Subcutaneous abdominal adipose tissue (tissue), 5 donors: ENCODE results near the gene NACA.

Experiments
- H3K27ac ChIP-seq: one replicate; pipeline ENCODE4 v1.7.0; 2013; ENCODE audit warnings: low read depth, mild to moderate bottlenecking, inconsistent platforms, low read length, moderate library complexity
- H3K27me3 ChIP-seq, 5 donors: one replicate each; pipeline ENCODE4 v1.7.0; 2013; ENCODE audit warnings: low read length in 5 of 5, inconsistent platforms in 1 of 5; ENCODE audit not compliant: control insufficient read depth in 5 of 5, insufficient read depth in 4 of 5
- H3K36me3 ChIP-seq, 5 donors: one replicate each; pipeline ENCODE4 v1.7.0; 2013; ENCODE audit warnings: low read length in 5 of 5; ENCODE audit not compliant: control insufficient read depth in 5 of 5, insufficient read depth in 5 of 5
- H3K4me1 ChIP-seq, 5 donors: one replicate each; pipeline ENCODE4 v1.7.0; 2013; ENCODE audit warnings: low read length in 5 of 5, mild to moderate bottlenecking in 3 of 5, moderate library complexity in 1 of 5; ENCODE audit not compliant: control insufficient read depth in 5 of 5, insufficient read depth in 5 of 5
- H3K4me3 ChIP-seq, 5 donors: one replicate each; pipeline ENCODE4 v1.7.0; 2013; ENCODE audit warnings: low read length in 5 of 5, low read depth in 1 of 5
- H3K9ac ChIP-seq, 5 donors: one replicate each; pipeline ENCODE4 v1.7.0; 2013; ENCODE audit warnings: low read length in 5 of 5, mild to moderate bottlenecking in 4 of 5, moderate library complexity in 3 of 5
- H3K9me3 ChIP-seq, 5 donors: one replicate each; pipeline ENCODE4 v1.7.0; 2013; ENCODE audit warnings: low read length in 5 of 5; ENCODE audit not compliant: control insufficient read depth in 5 of 5
- donor health status: healthy.
- donor health status: healthy.
- donor health status: healthy.
- donor health status: healthy.
- donor health status: healthy.

The NACA gene

GRCh38 chr12:56699020-56699661 lies 26.0 kb downstream of the NACA start:
- Histone ChIP-seq H3K4me1 (no peaks in the 10 kb centered on the region), H3K9ac (no peak overlapping the region), H3K4me3 (no peak overlapping the region), H3K9me3 (no peaks in the 10 kb centered on the region), H3K27me3 (no peaks in the 10 kb centered on the region), H3K36me3 (no peaks in the 10 kb centered on the region), H3K27ac (no peak overlapping the region)

DNA sequence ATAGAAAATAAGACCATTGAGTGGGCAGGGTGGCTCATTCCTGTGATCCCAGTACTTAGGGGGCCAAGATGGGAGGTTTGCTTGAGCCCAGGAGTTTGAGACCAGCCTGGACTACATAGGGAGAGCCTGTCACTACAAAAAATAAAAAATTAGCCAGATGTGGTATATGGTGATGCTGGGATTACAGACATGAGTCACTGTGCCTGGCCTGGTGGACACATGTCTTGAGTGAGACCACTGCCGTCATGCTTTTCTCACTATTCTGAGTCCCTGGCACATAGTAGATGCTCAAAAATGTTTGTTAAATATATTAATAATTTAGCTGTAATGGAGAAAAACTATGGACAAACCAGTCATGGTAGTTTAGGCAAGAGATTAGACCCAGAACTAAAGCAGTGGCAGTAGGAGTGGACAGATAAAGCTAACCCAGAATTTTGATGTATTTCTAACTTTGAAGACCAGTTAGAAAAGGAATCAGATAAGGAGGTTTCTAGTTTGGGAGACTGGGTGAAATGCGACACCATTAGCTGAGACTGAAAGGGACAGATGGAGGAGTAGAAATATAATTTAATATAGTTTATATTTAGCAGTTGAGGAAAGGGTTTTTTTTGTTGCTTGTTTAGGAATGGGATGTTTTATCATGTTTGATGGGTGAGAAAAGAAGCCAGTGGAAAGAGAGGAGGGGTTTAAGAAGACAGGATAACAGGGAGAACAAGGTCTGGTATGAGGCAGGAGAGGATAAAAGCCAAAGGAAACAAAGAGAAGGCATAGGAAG lies 29.6 kb downstream of the NACA start:
- Histone ChIP-seq H3K4me1 (no peaks in the 10 kb centered on the region), H3K27ac (no peak overlapping the region), H3K36me3 (no peaks in the 10 kb centered on the region), H3K4me3 (no peak overlapping the region), H3K9ac (no peak overlapping the region), H3K27me3 (no peaks in the 10 kb centered on the region), H3K9me3 (no peaks in the 10 kb centered on the region)

GRCh38 chr12:56694161-56694560 lies 30.9 kb downstream of the NACA start:
- Histone ChIP-seq H3K27ac (no peak overlapping the region), H3K27me3 (no peaks in the 10 kb centered on the region), H3K9ac (no peak overlapping the region), H3K9me3 (no peaks in the 10 kb centered on the region), H3K4me3 (no peak overlapping the region), H3K4me1 (peaks cover 0 to 3% (median 2%) of the 10 kb centered on the region in 5 donors), H3K36me3 (no peaks in the 10 kb centered on the region)

GRCh38 chr12:56688846-56689109 lies 36.3 kb downstream of the NACA start:
- Histone ChIP-seq H3K27ac (peak overlapping the region; percentile 100), H3K4me3 (peak overlapping the region; percentile 67 to 98 (median 82)), H3K36me3 (no peaks in the 10 kb centered on the region), H3K27me3 (no peaks in the 10 kb centered on the region), H3K9ac (peak overlapping the region; percentile 80 to 98 (median 87)), H3K9me3 (no peaks in the 10 kb centered on the region), H3K4me1 (peaks cover 0 to 42% (median 39%) of the 10 kb centered on the region in 5 donors)

DNA sequence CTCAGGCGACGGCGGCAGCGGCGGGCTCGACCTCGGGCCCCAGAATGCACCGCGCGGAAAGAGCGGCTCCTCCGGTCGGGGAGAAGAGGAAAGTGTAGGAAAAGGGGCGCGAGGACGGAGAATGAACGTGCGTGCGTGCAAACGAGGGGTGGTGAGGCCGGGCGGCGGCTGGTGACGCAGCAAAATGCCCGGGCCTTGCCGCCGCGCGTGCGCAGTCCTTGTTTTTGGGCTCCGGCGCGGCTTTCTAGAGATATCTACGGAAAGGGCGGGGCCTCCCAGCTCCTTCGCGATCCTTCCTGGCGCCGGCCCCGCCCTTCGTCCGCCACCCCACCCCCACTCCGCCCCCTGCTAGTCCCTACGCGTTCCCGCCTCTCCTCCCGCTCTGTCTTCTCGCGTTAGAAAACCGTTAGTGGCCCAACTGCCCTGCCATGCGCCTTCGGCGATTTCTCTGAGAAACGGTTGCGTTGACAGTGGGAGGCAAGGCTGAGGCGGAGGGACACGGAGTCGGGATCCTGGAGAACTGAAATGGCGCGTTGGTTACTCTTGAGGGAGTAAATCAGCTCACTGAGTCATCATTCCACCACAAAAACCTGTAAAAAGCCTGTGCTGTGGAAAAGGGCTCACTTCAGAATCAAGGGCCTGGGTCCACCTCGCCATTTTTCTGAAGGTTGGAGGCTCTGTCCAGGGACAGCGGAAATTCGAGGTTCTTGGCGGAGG lies 36.8 kb downstream of the NACA start, which contains the start of gene PTGES3:
TSS of gene PTGES3 (minus strand) at position 156 of the 717 bp plus-strand sequence. CDS start 285 bp downstream, outside the sequence.
- H3K4me3 ChIP-seq, result peak within 1 kb of the TSS; percentile 74 to 98 (median 89)
- H3K36me3 ChIP-seq, result no peaks in the 10 kb centered on the region
- H3K9me3 ChIP-seq, result no peaks in the 10 kb centered on the region
- peak within 1 kb of the TSS; percentile 97 to 100 (median 100) for H3K9ac ChIP-seq
- H3K27me3 ChIP-seq, result no peaks in the 10 kb centered on the region
- peaks cover 0 to 42% (median 39%) of the 10 kb centered on the region in 5 donors for H3K4me1 ChIP-seq
- peak within 1 kb of the TSS; percentile 100 for H3K27ac ChIP-seq

DNA sequence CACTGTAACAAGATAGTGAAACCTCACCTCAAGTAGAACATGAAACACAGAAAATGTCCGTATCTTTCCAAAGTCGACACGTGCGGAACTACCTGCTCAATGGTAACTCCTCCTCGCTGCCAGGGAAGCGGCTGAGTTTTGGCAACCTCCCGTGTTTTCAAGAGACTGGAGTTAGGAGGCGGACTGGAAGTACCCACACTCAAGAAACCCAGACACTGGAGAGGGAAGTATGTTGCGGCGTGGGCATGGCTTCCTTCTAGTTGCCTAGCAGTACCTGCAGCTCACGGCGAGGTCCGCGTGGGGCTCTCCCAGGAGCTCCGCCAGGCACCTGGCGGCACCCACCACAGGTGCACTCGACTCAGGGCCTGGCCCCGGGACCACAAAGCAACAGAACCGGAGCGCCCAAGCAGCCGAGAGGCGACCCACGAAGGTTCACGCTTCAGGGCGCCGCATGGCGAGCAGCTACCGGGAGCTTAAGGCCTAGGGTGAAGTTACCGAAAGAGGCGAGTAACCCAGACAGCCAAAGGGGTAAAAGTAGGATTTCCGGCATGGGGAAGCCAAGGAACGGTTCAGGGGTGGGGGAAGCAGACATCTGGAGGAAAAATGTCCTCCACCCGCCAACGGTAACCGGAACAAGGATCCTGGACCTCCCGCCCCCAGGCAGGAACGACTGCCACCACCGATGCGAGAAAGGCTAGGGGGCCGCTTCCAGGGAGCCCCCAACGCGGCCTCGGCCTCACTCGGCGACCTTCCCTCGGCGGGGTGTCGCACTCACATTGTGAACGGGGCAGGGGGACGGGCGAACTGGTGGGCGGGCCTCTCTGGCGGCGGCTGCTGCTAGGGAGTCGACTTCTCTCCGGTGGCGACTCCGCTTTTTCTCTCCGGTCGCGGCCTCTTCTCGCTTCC lies 37.6 kb downstream of the NACA start:
- Histone ChIP-seq H3K9ac (peak overlapping the region; percentile 97 to 100 (median 100)), H3K36me3 (no peaks in the 10 kb centered on the region), H3K4me1 (peaks cover 0 to 46% (median 43%) of the 10 kb centered on the region in 5 donors), H3K4me3 (peak overlapping the region; percentile 74 to 98 (median 89)), H3K27me3 (no peaks in the 10 kb centered on the region), H3K27ac (peak overlapping the region; percentile 100), H3K9me3 (no peaks in the 10 kb centered on the region)

DNA sequence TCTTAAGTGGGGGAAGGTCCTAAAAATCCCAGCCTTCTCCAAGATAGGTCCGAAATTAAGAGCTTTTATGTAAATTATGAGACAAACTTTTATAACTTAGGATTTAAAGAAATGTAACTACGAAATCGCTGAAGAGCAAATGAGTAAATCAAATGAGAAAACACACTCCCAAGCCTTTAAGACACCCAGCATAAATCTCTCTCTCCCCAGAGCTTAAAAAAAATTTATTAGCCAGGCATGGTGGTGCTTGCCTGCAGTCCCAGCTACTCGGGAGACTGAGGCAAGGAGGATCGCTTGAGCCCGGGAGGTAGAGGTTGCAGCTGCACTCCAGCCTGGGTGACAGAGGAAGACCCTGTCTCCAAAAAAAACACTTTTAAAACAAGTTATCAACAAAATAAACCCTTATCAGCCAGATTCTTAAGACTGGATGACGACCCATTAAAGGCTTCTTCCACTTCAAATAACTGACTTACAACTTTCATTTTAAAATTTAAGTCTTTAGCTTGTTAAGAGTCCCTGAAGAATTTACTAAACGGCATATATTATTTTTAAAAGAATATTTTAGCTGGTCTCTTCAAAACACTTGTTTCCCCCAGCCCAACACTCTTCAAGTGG lies 40.2 kb downstream of the NACA start:
- Histone ChIP-seq H3K27ac (peak overlapping the region; percentile 100), H3K4me1 (peaks cover 0 to 54% (median 48%) of the 10 kb centered on the region in 5 donors), H3K9ac (peak overlapping the region in 4 of 5 donors; percentile 11 to 53 (median 30)), H3K36me3 (peaks cover 0 to 9% (median 3%) of the 10 kb centered on the region in 5 donors), H3K4me3 (peak overlapping the region in 4 of 5 donors; percentile 8 to 43 (median 40)), H3K27me3 (no peaks in the 10 kb centered on the region), H3K9me3 (no peaks in the 10 kb centered on the region)

DNA sequence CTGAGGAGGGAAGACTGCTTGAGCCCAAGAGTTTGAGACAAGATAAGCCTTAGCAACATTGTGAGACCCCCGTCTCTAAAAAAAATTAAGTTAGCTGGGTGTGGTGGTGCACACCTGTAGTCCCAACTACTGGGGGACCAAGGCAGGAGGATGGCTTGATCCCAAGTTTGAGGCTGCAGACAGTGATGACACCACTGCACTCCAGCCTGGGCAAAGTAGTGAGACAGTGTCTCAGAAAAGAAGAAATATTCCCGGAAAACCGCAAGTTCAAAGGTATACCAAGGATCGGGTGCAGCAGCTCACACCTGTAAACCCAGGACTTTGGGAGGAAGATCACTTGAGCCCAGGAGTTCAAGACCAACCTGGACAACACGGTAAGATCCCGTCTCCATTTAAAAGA lies 42.8 kb downstream of the NACA start:
- H3K4me1 ChIP-seq, result peaks cover 0 to 48% (median 45%) of the 10 kb centered on the region in 5 donors
- no peaks in the 10 kb centered on the region for H3K9me3 ChIP-seq
- H3K27ac ChIP-seq, result no peak overlapping the region
- H3K36me3 ChIP-seq, result peaks cover 0 to 11% (median 3%) of the 10 kb centered on the region in 5 donors
- H3K9ac ChIP-seq, result no peak overlapping the region
- no peaks in the 10 kb centered on the region for H3K27me3 ChIP-seq
- H3K4me3 ChIP-seq, result no peak overlapping the region

- H3K9me3 ChIP-seq, result no peaks in the 10 kb centered on the region
- H3K36me3 ChIP-seq, result peaks cover 0 to 11% (median 3%) of the 10 kb centered on the region in 5 donors
- H3K4me1 ChIP-seq, result peaks cover 0 to 31% (median 28%) of the 10 kb centered on the region in 5 donors
- H3K4me3 ChIP-seq, result no peak overlapping the region
- no peak overlapping the region for H3K9ac ChIP-seq
- no peaks in the 10 kb centered on the region for H3K27me3 ChIP-seq
- H3K27ac ChIP-seq, result no peak overlapping the region
Measured at GRCh38 chr12:56679883-56680575, 45.1 kb downstream of the NACA start.
